Esophagus squamous epithelium (tissue), 5 donors: ENCODE measurements around the gene CNPY1. TPM values are rescaled to one million over a fixed set of nuclear protein-coding genes. Genes with fewer than 3 reads are reported as not detected.

Experiments used
- DNase-seq: peaks from one replicate; lab custom pipeline; 2025; lab: John Stamatoyannopoulos, UW
- H3K27ac ChIP-seq, 4 donors: fragments of 200-600 bp; sonication (generic); one replicate each; pipeline ENCODE4 v1.5.1; 2016 to 2019; ENCODE audit warnings: mild to moderate bottlenecking in 1 of 4
- H3K27me3 ChIP-seq, 4 donors: fragments of 200-600 bp; sonication (generic); 1 replicate in 3 of 4; 2 replicates in 1 of 4; pipeline versions ENCODE4 v1.5.1 to v1.6.0; 2017 to 2021; ENCODE audit warnings: antibody characterized with exemption in 1 of 4
- H3K36me3 ChIP-seq, 3 donors: fragments of 200-600 bp; sonication (generic); one replicate each; pipeline ENCODE4 v1.5.1; 2016 to 2019
- H3K4me1 ChIP-seq, 3 donors: fragments of 200-600 bp; sonication (generic); one replicate each; pipeline ENCODE4 v1.5.1; 2017 to 2019
- H3K4me3 ChIP-seq, 4 donors: fragments of 200-600 bp; sonication (generic); 1 replicate in 3 of 4; 2 replicates in 1 of 4; pipeline ENCODE4 v1.5.1; 2016 to 2019; ENCODE audit warnings: mild to moderate bottlenecking in 2 of 4, moderate library complexity in 1 of 4
- H3K9me3 ChIP-seq, 3 donors: fragments of 200-600 bp; sonication (generic); one replicate each; pipeline ENCODE4 v1.5.1; 2016 to 2019
- POLR2A ChIP-seq, 4 donors: fragments of 450-650 bp; IDR thresholded peaks; one replicate each; pipeline ENCODE4 v1.6.1; 2017; ENCODE audit warnings: antibody characterized with exemption in 4 of 4, mild to moderate bottlenecking in 4 of 4, moderate library complexity in 3 of 4
- WGBS, 2 donors: methylation state at CpG; one replicate each; pipeline ENCODE4 v1.1.5; 2018; 5-methylcytosine and 5-hydroxymethylcytosine counted together
- intact Hi-C: fragments of 100-400 bp; cut with DNase I; formaldehyde crosslinking; loops from one replicate; pipeline ENCODE4 v1.15.0; 2022
- total RNA-seq, 4 donors: library from RNA; depleted of rRNA; stranded (reverse); fragments of >200 nt; gene quantifications; one replicate each; pipeline ENCODE4 v1.1.0, GENCODE V29; 2016
- TF ChIP-seq, protein P1 (sequence below), 6 experiments: fragments of 450-650 bp in 4 of 6; fragments of 200-600 bp in 2 of 6; sonication (generic) in 2 of 6; IDR thresholded peaks; one replicate each; pipeline ENCODE4 v1.5.1; 2016 to 2019; ENCODE audit warnings: antibody characterized with exemption in 6 of 6, mild to moderate bottlenecking in 4 of 6, moderate library complexity in 4 of 6
- donor health status: DM: yes; HTN: yes; CAD: no.

The CNPY1 gene
- total RNA-seq, 4 donors from 2014 or later = not detected

DNA sequence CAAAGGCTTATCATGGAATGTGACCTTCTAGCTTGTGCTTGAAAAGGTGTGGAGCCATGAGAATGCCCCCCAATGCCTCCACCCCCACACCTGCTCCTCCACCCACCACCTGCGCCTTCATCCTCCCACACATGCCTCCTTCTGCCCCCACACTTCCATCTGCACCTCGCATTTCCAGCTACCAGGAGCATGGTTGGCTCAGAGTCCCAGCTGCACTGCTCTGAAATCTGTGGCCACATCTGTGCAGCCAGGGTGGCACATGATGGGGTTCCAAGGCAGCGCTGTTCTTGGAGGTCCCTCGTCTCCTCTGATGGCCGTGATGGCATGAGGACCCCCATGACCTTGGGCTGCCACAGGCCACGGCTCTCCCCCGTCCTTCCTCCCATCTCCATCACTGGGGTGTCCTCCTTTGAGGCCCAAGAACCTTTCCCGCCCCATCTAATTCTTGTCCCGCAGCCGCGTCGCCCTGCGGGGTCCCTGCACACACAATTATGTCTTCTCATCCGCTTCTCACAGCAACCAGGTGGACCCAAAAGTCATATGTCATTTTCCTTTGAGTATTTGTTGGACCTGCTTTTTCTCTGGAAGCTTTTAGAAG lies 40.6 kb upstream of the CNPY1 start:
- no peak for DNase-seq
- Histone ChIP-seq H3K4me3 (no peak overlapping the region), H3K36me3 (no peaks in the 10 kb centered on the region), H3K9me3 (no peaks in the 10 kb centered on the region), H3K27ac (no peak overlapping the region), H3K4me1 (peaks cover 0 to 17% (median 0%) of the 10 kb centered on the region in 3 donors), H3K27me3 (peaks cover 0 to 82% (median 0%) of the 10 kb centered on the region in 4 donors)
- intact Hi-C loops = no loop called here
- no peak for TF ChIP-seq POLR2A (IDR thresholded peaks at IDR 0.05)
- TF ChIP-seq, protein P1, sequence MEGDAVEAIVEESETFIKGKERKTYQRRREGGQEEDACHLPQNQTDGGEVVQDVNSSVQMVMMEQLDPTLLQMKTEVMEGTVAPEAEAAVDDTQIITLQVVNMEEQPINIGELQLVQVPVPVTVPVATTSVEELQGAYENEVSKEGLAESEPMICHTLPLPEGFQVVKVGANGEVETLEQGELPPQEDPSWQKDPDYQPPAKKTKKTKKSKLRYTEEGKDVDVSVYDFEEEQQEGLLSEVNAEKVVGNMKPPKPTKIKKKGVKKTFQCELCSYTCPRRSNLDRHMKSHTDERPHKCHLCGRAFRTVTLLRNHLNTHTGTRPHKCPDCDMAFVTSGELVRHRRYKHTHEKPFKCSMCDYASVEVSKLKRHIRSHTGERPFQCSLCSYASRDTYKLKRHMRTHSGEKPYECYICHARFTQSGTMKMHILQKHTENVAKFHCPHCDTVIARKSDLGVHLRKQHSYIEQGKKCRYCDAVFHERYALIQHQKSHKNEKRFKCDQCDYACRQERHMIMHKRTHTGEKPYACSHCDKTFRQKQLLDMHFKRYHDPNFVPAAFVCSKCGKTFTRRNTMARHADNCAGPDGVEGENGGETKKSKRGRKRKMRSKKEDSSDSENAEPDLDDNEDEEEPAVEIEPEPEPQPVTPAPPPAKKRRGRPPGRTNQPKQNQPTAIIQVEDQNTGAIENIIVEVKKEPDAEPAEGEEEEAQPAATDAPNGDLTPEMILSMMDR (IDR thresholded peaks at IDR 0.05) = no peak
- WGBS, 2 donors = 85 to 92% methylated on average over 12 to 14 of the region's 14 CpGs

DNA sequence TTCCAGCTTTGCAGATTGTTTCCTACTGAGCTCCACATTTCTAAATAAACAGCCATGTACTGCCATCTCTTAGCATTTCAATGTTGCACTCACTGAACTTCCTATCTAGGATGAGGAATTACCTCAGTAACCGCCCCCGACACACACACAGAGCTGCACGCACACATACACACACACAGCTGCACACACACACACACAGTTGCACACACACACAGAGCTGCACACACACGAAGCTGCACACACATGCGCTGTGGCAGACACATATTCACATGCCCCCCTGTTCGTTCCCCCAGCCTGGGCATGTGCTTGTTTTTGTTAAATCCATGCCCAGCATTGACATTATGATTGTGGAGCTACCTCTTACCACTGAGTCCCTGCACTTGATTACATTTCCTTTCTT lies 39.6 kb upstream of the CNPY1 start:
- WGBS, 2 donors = 56 to 67% methylated on average over 6 of the region's 6 CpGs
- peaks cover 0 to 12% (median 0%) of the 10 kb centered on the region in 3 donors for H3K4me1 ChIP-seq
- no peaks in the 10 kb centered on the region for H3K36me3 ChIP-seq
- intact Hi-C loops = no loop called here
- no peak overlapping the region for H3K27ac ChIP-seq
- no peak overlapping the region for H3K4me3 ChIP-seq
- no peaks in the 10 kb centered on the region for H3K9me3 ChIP-seq
- no peak for TF ChIP-seq POLR2A (IDR thresholded peaks at IDR 0.05)
- TF ChIP-seq, protein P1 (IDR thresholded peaks at IDR 0.05) = no peak
- no peak for DNase-seq
- H3K27me3 ChIP-seq = peaks cover 0 to 82% (median 0%) of the 10 kb centered on the region in 4 donors

DNA sequence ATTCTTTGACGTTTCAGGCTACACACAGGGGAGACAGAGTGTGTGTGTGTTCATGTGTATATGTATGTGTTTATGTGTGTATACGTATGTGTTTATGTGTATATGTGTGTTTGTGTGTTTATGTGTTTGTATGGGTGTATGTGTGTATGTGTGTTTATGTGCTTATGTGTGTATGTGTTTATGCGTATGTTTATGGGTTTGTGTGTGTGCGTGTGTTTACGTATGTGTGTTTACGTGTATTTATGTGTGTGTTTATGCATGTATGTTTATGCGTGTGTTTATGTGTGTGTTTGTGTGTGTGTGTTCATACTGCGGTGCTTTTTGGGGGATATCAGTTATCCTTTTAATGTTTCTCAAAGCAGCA lies 39.2 kb upstream of the CNPY1 start:
- no peak overlapping the region for H3K4me3 ChIP-seq
- 79 to 83% methylated on average over 8 of the region's 8 CpGs for WGBS, 2 donors
- intact Hi-C loops = no loop called here
- no peaks in the 10 kb centered on the region for H3K9me3 ChIP-seq
- TF ChIP-seq POLR2A (IDR thresholded peaks at IDR 0.05) = no peak
- TF ChIP-seq, protein P1 (IDR thresholded peaks at IDR 0.05) = no peak
- no peaks in the 10 kb centered on the region for H3K36me3 ChIP-seq
- H3K27ac ChIP-seq = no peak overlapping the region
- peaks cover 0 to 8% (median 0%) of the 10 kb centered on the region in 3 donors for H3K4me1 ChIP-seq
- no peak for DNase-seq
- peaks cover 0 to 81% (median 0%) of the 10 kb centered on the region in 4 donors for H3K27me3 ChIP-seq

DNA sequence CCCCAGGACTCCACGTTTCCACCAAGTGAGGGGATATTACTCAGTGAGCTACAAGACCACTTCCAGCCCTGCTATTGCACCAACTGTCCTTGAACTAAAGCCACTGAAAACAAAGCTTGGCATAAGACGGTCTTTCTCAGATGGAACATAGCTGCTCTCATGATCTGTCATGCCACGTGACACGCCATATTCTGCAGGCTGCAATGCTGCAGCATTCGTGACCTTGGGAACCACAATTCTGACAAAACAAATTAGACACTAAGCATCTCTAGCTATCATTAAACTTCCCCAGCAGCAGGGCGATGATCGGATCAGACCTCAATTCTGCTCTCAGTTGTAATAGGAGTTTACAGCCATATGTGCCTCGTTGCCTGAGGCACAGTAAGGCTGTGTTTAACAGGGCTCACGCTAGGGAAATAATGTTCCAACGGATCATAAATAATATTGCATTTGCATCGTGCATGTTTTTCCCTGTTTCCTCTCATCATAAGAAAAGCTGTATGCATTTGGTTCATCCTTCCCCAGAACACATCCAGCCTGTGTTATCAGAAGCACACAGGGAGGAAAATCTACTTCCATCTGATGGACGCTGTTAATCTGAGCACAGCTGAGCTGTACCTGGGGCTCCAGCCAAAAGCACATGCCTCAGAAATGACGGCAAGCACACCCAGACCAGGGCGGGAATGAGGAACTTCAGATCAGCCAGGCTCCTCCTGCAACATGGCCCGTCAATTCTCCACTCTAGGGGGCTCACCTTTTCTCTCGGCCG lies 38.6 kb upstream of the CNPY1 start:
- 28 to 35% methylated on average over 12 to 16 of the region's 17 CpGs for WGBS, 2 donors
- peaks cover 0 to 8% (median 0%) of the 10 kb centered on the region in 3 donors for H3K4me1 ChIP-seq
- no peaks in the 10 kb centered on the region for H3K36me3 ChIP-seq
- H3K9me3 ChIP-seq = no peaks in the 10 kb centered on the region
- intact Hi-C loops = no loop called here
- no peak overlapping the region for H3K4me3 ChIP-seq
- no peak overlapping the region for H3K27ac ChIP-seq
- TF ChIP-seq, protein P1 (IDR thresholded peaks at IDR 0.05) = no peak
- TF ChIP-seq POLR2A (IDR thresholded peaks at IDR 0.05) = no peak
- peaks cover 0 to 81% (median 0%) of the 10 kb centered on the region in 4 donors for H3K27me3 ChIP-seq
- DNase-seq = no peak

DNA sequence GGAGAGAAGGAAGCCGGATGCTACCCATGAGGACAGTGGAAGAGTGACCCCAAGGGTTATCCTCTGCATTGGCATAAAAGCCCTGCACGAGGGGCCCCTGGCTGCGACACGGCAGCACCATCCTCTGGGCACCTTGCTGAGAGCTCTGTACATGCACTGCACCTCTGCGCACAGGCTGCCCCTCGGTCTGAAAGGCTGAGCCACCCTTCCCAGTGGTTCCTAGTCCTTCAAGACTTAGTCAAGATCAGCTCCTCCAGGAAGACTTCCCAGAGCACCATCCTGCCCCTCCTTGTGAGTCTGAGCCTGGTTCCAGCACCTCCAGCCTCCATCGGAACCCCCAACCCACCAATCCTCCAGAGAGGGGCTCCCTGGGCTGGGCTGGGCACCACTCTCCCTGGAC lies 37.9 kb upstream of the CNPY1 start:
- no peak overlapping the region for H3K27ac ChIP-seq
- WGBS, 2 donors = 79 to 93% methylated on average over 3 to 4 of the region's 7 CpGs
- H3K9me3 ChIP-seq = no peaks in the 10 kb centered on the region
- TF ChIP-seq, protein P1 (IDR thresholded peaks at IDR 0.05) = no peak
- no peak for TF ChIP-seq POLR2A (IDR thresholded peaks at IDR 0.05)
- H3K27me3 ChIP-seq = peaks cover 0 to 79% (median 0%) of the 10 kb centered on the region in 4 donors
- H3K4me3 ChIP-seq = no peak overlapping the region
- DNase-seq = no peak
- H3K4me1 ChIP-seq = peaks cover 0 to 8% (median 0%) of the 10 kb centered on the region in 3 donors
- intact Hi-C loops = no loop called here
- H3K36me3 ChIP-seq = no peaks in the 10 kb centered on the region
